ENCODE measurements around the gene PIP4P1. TPM values are rescaled to one million over a fixed set of nuclear protein-coding genes. Genes with fewer than 3 reads are reported as not detected.
A peak's percentile ranks its signal among the peaks of the same experiment; 100 is the strongest.

The PIP4P1 gene
- total RNA-seq, 2 experiments from 2014 or later: 83.9 to 107 TPM

GRCh38 chr14:20468764-20469241 lies 7.6 kb upstream of the PIP4P1 start:
- POLR2A ChIA-PET: interaction anchor here (1.2 to 4.8 kb wide), 6 partner anchors 8 to 214 kb away, joined by 4 to 43 read pairs (median 15); partner anchors contain the start of genes APEX1, OSGEP and PIP4P1
- Histone ChIP-seq H3K27me3 (ENCODE audit: control insufficient read depth in 1 of 2, insufficient read depth in 2 of 2, low read length in 2 of 2) (no peaks in the 10 kb centered on the region), H3K4me3 (ENCODE audit: low read length) (peak overlapping the region; percentile 95), H3K4me1 (ENCODE audit: insufficient read depth, low read length) (peaks cover 43% of the 10 kb centered on the region), H3K27ac (ENCODE audit: low read depth in 1 of 2, low read length in 2 of 2) (peak overlapping the region; percentile 78 to 81), H3K9me3 (ENCODE audit: control insufficient read depth in 1 of 2, insufficient read depth in 1 of 2, low read length in 2 of 2) (no peaks in the 10 kb centered on the region), H3K36me3 (ENCODE audit: insufficient read depth, low read length) (peaks cover 17% of the 10 kb centered on the region)
- Mint-ChIP-seq H3K9me3 (no peaks in the 10 kb centered on the region), H3K27me3 (no peaks in the 10 kb centered on the region), H3K36me3 (ENCODE audit: low read depth) (peaks cover 37% of the 10 kb centered on the region), H3K27ac (peak overlapping the region; percentile 92), H3K4me3 (peak overlapping the region; percentile 98), H3K4me1 (ENCODE audit: low read depth) (peaks cover 44% of the 10 kb centered on the region)
- CTCF ChIA-PET: interaction anchor here (1.5 kb wide), 1 partner anchor 14 kb away, joined by 4 read pairs; no protein-coding TSS in a partner anchor
- TF ChIP-seq CTCF (IDR thresholded peaks at IDR 0.05): no peak
- ATAC-seq (ENCODE audit: poor library complexity): no peak
- intact Hi-C loops (cut with DNase I, micrococcal nuclease): loop anchor here (1.0 to 10.0 kb wide), 7 partner anchors 8 to 616 kb away; partner anchors contain the start of genes APEX1 (in 2 of the 2), OSGEP (in 1 of the 2) and PARP2 (in 1 of the 2)
- DNase-seq: no peak

GRCh38 chr14:20460458-20461224 lies 593 bp downstream of the PIP4P1 start:
- DNase-seq: peak; percentile 42 to 86 (median 66)
- Histone ChIP-seq H3K4me1 (ENCODE audit: insufficient read depth, low read length) (peaks cover 47% of the 10 kb centered on the region), H3K27me3 (ENCODE audit: control insufficient read depth in 1 of 2, insufficient read depth in 2 of 2, low read length in 2 of 2) (no peaks in the 10 kb centered on the region), H3K4me3 (ENCODE audit: low read length) (peak overlapping the region; percentile 69), H3K9me3 (ENCODE audit: control insufficient read depth in 1 of 2, insufficient read depth in 1 of 2, low read length in 2 of 2) (no peaks in the 10 kb centered on the region), H3K27ac (ENCODE audit: low read depth in 1 of 2, low read length in 2 of 2) (peak overlapping the region; percentile 94 to 97), H3K36me3 (ENCODE audit: insufficient read depth, low read length) (peaks cover 41% of the 10 kb centered on the region)
- no peak for TF ChIP-seq CTCF (IDR thresholded peaks at IDR 0.05)
- peak overlapping the region; percentile 95 for H3K4me3 Mint-ChIP-seq
- peak; percentile 30 for ATAC-seq (ENCODE audit: poor library complexity)
- H3K36me3 Mint-ChIP-seq (ENCODE audit: low read depth): peaks cover 31% of the 10 kb centered on the region
- no peaks in the 10 kb centered on the region for H3K27me3 Mint-ChIP-seq
- H3K4me1 Mint-ChIP-seq (ENCODE audit: low read depth): peaks cover 26% of the 10 kb centered on the region
- no peaks in the 10 kb centered on the region for H3K9me3 Mint-ChIP-seq
- peak overlapping the region; percentile 87 for H3K27ac Mint-ChIP-seq
- POLR2A ChIA-PET: interaction anchor here (0.8 to 2.7 kb wide), 18 partner anchors 11 to 409 kb away, joined by 3 to 43 read pairs (median 8); partner anchors contain the start of genes PARP2, PNP, RNASE4 and TEP1
- intact Hi-C loops (cut with DNase I, micrococcal nuclease): loop anchor here in 1 of 2 experiments (1.0 to 10.0 kb wide), 4 partner anchors 17 to 624 kb away; partner anchors contain the start of genes PARP2 and RNASE4
- CTCF ChIA-PET: no interaction called here

- DNase-seq (no peak), ATAC-seq (ENCODE audit: poor library complexity) (no peak)
- H3K27me3 Mint-ChIP-seq: no peaks in the 10 kb centered on the region
- H3K4me1 Mint-ChIP-seq (ENCODE audit: low read depth): peaks cover 26% of the 10 kb centered on the region
- Histone ChIP-seq H3K27me3 (ENCODE audit: control insufficient read depth in 1 of 2, insufficient read depth in 2 of 2, low read length in 2 of 2) (no peaks in the 10 kb centered on the region), H3K9me3 (ENCODE audit: control insufficient read depth in 1 of 2, insufficient read depth in 1 of 2, low read length in 2 of 2) (no peaks in the 10 kb centered on the region), H3K4me1 (ENCODE audit: insufficient read depth, low read length) (peaks cover 57% of the 10 kb centered on the region), H3K27ac (ENCODE audit: low read depth in 1 of 2, low read length in 2 of 2) (no peak overlapping the region), H3K36me3 (ENCODE audit: insufficient read depth, low read length) (peaks cover 41% of the 10 kb centered on the region), H3K4me3 (ENCODE audit: low read length) (no peak overlapping the region)
- H3K9me3 Mint-ChIP-seq: no peaks in the 10 kb centered on the region
- H3K27ac Mint-ChIP-seq: peak overlapping the region; percentile 87
- TF ChIP-seq CTCF (IDR thresholded peaks at IDR 0.05): no peak
- ChIA-PET POLR2A (interaction anchor here (1.4 kb wide), 1 partner anchor 12 kb away, joined by 4 read pairs; no protein-coding TSS in a partner anchor), CTCF (no interaction called here)
- intact Hi-C loops (cut with DNase I, micrococcal nuclease): loop anchor here in 1 of 2 experiments (5.0 kb wide), 4 partner anchors 46 to 994 kb away; partner anchors contain the start of genes CCNB1IP1 and TEP1
- H3K4me3 Mint-ChIP-seq: peak overlapping the region; percentile 26
- H3K36me3 Mint-ChIP-seq (ENCODE audit: low read depth): peaks cover 36% of the 10 kb centered on the region
These were observed 3.0 kb downstream of the PIP4P1 start for GRCh38 chr14:20458031-20458789.

All from CD4-positive, alpha-beta T cell (primary cell).